GM19324 (cell line): ENCODE results near the gene SZT2.
A peak's percentile ranks its signal among the peaks of the same experiment; 100 is the strongest.

Experiments
- ATAC-seq: cut with Tn5 transposase; IDR thresholded peaks from one replicate; pipeline ENCODE4 v1.9.1; 2021; ENCODE audit warnings: mild to moderate bottlenecking, moderate library complexity; ENCODE audit not compliant: unreplicated experiment, low FRiP score

The SZT2 gene

DNA sequence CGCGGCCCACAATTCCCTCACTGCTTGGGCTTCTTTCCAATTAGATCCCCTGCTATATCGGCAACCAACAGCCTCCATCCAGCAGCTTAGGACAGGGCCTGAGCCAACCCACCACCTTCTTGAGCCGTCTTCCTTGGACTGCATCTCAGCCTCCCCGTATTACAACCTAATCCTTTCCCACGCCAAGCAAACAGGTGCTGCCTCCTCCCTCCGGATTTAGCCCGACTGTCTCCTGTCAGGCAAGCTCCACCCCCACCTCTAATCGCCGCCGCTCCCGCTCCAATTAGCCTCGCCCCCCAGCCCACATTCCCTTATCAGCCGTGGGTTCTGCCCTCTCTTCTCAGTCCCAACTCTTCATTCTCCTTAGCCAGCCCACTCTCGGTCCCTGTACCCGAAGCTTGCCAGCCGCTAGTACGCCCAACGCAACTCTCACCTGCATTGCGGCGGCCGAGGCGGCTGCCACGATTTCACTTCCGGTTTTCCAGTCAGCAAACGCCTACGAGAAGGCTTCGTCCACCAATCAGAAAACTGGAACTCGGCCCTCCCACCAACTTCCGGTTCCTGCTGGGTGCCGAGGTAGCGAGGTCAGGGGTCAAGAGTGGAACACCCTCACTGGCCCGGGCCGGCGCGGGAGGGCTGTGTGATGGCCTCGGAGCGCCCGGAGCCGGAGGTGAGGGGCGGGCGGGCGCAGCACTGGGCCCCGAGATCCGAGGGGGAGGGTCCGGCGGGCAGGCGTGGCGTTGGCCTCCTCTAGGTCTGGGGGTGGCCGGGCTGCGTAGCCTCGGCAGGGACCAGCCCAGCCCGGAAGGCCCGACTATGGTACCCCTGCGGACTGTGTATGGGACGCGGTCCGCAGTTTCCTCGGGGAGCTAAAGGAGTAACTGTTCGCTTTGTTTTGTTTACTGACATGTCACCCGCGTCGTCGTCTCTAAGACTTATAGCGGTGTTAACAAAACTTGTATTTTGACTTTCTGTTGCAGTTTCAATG is at the start of gene SZT2, which contains the start of gene MED8:
Gene SZT2, plus strand, starts transcription at position 574 of the 988 bp plus-strand sequence. Its CDS starts 70 bp downstream, at position 644.
Gene MED8, minus strand, starts transcription at position 475 of the 988 bp plus-strand sequence. Its CDS starts 36 bp downstream, at position 439.
- ATAC-seq: peak; percentile 85

- no peak for ATAC-seq
Observed at GRCh38 chr1:43340559-43340958, 49.1 kb upstream of the SZT2 start.

GRCh38 chr1:43344267-43344850 is 45.3 kb upstream of the SZT2 start:
- no peak for ATAC-seq

GRCh38 chr1:43345120-43345519 is 44.6 kb upstream of the SZT2 start:
- ATAC-seq: no peak

DNA sequence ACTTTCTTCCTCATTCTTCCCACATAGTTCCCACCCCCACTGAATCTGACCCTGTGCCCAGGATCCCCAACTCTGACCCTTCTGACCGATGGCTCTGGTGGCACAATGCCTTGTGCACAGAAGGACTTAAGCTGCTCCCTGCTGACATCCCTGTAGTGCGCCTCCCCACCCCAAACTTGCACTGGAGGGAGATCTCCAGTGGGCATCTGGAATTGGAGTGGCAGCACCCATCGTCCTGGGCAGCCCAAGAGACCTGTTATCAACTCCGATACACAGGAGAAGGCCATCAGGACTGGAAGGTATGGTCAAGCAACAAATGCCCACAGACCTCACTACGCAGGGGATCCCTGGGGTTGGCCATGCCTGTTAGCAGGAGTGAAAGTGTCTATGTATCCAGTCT is 43.1 kb upstream of the SZT2 start:
- ATAC-seq: no peak

DNA sequence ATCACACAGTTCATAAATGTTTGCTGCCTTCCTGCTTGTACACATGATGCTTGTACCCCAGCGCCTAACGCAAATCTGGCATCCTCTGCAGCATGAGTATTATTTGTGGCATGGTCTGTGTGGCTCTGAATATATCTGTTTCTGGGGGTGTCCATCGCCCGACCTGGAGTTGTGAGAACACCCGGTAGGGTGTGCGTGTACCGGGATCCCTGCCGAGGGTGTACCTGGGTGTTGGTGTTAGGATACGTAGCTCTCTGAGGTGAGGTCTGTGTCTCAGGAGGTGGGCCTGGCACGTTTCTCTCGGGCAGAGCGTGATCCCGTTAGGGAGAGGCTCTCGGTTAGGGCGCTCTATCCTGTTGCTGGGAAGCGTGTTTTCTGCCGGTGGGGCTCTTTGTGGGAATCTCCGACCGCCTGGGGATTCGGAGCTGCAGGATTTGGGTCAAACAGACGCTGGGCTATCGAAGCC is 41.3 kb upstream of the SZT2 start:
- no peak for ATAC-seq

DNA sequence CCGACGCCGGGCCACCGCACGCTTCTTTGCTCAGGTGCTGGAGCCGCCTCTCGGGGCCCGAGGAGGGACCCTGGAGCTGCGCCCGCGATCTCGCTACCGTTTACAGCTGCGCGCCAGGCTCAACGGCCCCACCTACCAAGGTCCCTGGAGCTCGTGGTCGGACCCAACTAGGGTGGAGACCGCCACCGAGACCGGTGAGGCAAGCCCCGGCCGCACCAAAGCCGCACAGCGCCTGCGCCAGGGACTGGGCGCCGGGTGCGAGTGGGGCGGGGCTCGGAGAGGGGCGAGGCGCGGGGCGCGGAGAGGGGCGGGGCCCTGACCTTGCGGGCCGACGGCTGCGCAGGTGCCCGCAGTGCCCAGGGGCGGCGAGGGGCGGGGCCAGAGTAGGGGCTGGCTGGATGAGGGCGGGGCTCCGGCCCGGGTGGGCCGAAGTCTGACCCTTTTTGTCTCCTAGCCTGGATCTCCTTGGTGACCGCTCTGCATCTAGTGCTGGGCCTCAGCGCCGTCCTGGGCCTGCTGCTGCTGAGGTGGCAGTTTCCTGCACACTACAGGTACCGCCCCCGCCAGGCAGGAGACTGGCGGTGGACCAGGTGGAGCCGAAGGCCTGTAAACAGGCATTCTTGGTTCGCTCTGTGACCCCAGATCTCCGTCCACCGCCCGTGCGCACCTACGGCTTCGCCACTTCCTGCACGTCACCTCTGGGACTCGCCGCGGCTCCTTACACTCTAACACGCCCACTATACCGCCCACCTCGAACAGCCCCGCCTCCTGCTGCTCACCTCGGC is 40.7 kb upstream of the SZT2 start:
- ATAC-seq: peak; percentile 43

GRCh38 chr1:43349594-43350306 is 39.9 kb upstream of the SZT2 start:
- ATAC-seq: no peak

GRCh38 chr1:43350976-43351375 is 38.7 kb upstream of the SZT2 start:
- no peak for ATAC-seq

- ATAC-seq: no peak
Observed at GRCh38 chr1:43351421-43352350, 38.0 kb upstream of the SZT2 start.

DNA sequence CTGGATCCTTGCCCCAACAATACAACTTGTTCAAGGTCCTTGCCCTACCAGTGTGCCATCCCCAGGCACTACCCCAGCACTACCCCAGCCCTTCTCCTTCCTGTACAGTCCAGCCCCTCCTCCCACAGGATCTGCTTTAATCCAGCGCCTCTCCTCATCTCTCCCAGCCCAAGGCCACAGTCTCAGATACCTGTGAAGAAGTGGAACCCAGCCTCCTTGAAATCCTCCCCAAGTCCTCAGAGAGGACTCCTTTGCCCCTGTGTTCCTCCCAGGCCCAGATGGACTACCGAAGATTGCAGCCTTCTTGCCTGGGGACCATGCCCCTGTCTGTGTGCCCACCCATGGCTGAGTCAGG is 37.4 kb upstream of the SZT2 start:
- no peak for ATAC-seq

DNA sequence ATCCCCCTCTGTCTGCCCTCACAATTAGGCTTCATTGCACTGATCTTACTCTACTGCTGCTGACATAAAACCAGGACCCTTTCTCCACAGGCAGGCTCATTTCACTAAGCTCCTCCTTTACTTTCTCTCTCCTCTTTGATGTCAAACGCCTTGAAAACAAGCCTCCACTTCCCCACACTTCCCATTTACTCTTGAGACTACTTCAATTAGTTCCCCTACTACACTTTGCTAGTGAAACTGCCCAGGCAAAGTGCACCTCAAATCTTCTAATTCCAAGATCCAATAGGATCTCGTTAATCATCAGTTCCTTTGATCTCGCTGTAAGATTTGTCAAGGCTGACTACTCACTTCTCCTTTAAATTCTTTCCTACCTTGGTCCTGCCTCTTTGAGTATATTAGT is 36.8 kb upstream of the SZT2 start:
- ATAC-seq: no peak

GRCh38 chr1:43354471-43354870 is 35.2 kb upstream of the SZT2 start:
- ATAC-seq: no peak

GRCh38 chr1:43354936-43355335 is 34.8 kb upstream of the SZT2 start:
- no peak for ATAC-seq

DNA sequence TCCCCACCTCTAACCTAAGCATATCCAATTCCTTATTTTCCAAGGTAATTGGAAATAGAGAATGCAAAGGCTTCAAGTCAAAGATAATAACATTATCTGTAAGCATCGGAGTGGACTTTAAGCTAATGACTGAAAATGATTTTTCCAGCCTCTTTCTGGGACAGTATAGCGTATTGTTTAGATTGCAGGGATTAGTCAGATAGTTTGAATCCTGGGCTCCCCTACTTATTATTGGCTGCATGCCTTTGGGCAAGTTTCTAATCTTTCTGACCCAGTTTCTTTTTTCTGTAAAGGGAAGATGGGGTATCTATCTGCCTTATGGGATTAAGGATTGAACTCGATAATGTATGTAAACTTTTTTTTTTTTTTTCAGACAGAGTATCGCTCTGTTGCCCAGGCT is 32.4 kb upstream of the SZT2 start:
- ATAC-seq: no peak

GRCh38 chr1:43358121-43358745 is 31.5 kb upstream of the SZT2 start:
- peak; percentile 10 for ATAC-seq

DNA sequence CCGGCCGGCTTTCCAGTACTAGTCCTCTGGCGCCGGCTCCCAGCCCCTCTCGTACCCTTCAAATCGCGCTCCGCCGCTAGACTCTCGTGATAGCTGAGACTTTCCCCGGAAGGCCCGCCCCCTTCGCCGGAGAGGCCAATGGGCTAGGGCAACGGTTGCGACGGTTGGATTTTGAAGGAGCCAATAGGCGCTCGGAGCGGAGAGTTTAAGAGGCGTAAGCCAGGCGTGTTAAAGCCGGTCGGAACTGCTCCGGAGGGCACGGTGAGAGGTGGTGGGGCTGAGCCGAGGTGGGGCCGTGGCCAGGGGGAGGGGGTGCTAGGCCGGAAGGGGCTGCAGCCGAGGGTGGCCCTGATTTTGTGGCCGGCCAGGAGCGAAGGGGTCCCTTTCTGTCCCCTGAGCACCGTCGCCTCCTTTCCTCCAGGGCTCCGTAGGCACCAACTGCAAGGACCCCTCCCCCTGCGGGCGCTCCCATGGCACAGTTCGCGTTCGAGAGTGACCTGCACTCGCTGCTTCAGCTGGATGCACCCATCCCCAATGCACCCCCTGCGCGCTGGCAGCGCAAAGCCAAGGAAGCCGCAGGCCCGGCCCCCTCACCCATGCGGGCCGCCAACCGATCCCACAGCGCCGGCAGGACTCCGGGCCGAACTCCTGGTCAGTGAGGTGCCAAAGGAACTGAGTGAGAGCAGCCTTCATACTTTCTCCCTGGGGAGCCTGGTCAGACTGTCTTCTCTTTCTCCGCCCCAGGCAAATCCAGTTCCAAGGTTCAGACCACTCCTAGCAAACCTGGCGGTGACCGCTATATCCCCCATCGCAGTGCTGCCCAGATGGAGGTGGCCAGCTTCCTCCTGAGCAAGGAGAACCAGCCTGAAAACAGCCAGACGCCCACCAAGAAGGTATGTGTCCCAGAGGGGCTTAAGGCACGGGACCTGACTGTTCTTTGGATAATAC is 30.7 kb upstream of the SZT2 start, which contains the start of gene CDC20:
Gene CDC20, plus strand, starts transcription at position 236 of the 948 bp plus-strand sequence. Its CDS starts 235 bp downstream, at position 471.
- peak; percentile 88 for ATAC-seq
